Panc1 (cell line): Measurements from ENCODE around the gene CCDC32.

Experiments used
- CTCF ChIP-seq: fragments of 450-650 bp; IDR thresholded peaks from 2 replicates; pipeline ENCODE4 v1.5.1; 2017; ENCODE audit warnings: mild to moderate bottlenecking
- POLR2AphosphoS5 ChIP-seq: IDR thresholded peaks from 2 replicates; pipeline ENCODE4 v1.6.1; 2012; ENCODE audit warnings: mild to moderate bottlenecking, low read depth, low read length, moderate library complexity
- REST ChIP-seq, 2 experiments: IDR thresholded peaks; 2 replicates each; pipeline ENCODE4 v1.6.1; 2011 to 2012; ENCODE audit warnings: low read depth in 2 of 2, control low read depth in 1 of 2, low read length in 1 of 2, mild to moderate bottlenecking in 1 of 2, moderate library complexity in 1 of 2; ENCODE audit not compliant: insufficient read depth in 1 of 2
- SIN3A ChIP-seq: IDR thresholded peaks from 2 replicates; pipeline ENCODE4 v1.6.1; 2012; ENCODE audit warnings: low read depth, mild to moderate bottlenecking, low read length, moderate library complexity, borderline replicate concordance; ENCODE audit not compliant: insufficient read depth
- TCF7L2 ChIP-seq: IDR thresholded peaks from 2 replicates; pipeline ENCODE4 v1.6.1; 2011; ENCODE audit warnings: mild to moderate bottlenecking, low read depth, low read length, inconsistent platforms

- TF ChIP-seq CTCF (no peak), REST (IDR thresholded peaks at IDR 0.05; ENCODE audit: insufficient read depth in 1 of 2, low read depth in 2 of 2, low read length in 1 of 2) (no peak), POLR2AphosphoS5 (no peak), TCF7L2 (no peak), SIN3A (no peak)
Observed at GRCh38 chr15:40613080-40613479, 48.2 kb upstream of the CCDC32 start.
